ENCODE data around the gene BMP7. TPM values are rescaled to one million over a fixed set of nuclear protein-coding genes. Genes with fewer than 3 reads are reported as not detected.

BMP7 gene
- total and polyA plus RNA-seq, 8 donors: 0.67 to 22.4 (median 16.2) TPM

DNA sequence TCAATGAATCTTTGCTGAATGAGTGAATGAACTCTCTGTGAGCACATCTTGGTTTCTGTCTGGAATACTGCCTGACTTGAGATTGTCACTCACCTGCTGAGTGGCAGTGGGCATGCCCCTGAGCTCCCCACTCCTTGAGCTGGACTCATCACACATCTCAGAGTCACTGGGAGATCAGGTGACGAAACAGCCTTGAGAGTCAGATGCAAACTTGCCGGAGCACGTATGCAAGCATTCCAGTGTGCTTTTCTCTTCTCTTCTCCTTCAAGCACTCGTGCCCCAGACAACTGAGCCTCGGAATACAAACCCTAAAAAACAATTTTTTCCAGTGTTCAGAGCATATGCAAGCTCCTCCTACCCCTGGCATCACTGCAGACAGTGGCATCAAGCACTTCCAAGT, 9.4 kb upstream of the BMP7 start:
- ATAC-seq: no peak
- Histone ChIP-seq H3K27me3 (peaks cover 0 to 51% of the 10 kb centered on the region in 2 donors), H3K4me3 (no peak overlapping the region), H3K4me1 (no peaks in the 10 kb centered on the region), H3K27ac (no peak overlapping the region), H3K36me3 (no peaks in the 10 kb centered on the region), H3K9me3 (no peaks in the 10 kb centered on the region)
- TF ChIP-seq, protein P1, sequence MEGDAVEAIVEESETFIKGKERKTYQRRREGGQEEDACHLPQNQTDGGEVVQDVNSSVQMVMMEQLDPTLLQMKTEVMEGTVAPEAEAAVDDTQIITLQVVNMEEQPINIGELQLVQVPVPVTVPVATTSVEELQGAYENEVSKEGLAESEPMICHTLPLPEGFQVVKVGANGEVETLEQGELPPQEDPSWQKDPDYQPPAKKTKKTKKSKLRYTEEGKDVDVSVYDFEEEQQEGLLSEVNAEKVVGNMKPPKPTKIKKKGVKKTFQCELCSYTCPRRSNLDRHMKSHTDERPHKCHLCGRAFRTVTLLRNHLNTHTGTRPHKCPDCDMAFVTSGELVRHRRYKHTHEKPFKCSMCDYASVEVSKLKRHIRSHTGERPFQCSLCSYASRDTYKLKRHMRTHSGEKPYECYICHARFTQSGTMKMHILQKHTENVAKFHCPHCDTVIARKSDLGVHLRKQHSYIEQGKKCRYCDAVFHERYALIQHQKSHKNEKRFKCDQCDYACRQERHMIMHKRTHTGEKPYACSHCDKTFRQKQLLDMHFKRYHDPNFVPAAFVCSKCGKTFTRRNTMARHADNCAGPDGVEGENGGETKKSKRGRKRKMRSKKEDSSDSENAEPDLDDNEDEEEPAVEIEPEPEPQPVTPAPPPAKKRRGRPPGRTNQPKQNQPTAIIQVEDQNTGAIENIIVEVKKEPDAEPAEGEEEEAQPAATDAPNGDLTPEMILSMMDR (IDR thresholded peaks at IDR 0.05): no peak
- intact Hi-C loops (cut with DNase I): no loop called here
- DNase-seq: no peak

DNA sequence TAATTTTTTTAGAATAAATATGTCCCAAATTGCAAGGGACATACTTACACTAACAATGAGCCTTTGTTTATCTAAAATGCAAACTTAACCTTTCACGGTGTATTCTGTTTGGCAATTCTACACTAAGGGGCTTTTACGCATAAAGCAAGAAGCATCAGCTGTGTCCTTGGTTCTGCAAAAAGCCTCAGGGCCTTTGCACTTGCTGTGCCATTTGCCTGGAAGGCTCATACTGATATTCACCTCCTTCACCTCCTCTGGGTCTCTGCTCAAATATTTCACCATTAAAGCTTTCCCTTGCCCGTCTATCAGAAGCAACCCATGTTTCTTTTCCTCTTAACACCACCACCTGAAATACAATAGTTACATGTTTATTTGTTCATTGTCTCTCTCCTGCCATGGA, 8.9 kb upstream of the BMP7 start:
- no peak overlapping the region for H3K27ac ChIP-seq
- TF ChIP-seq, protein P1 (IDR thresholded peaks at IDR 0.05): no peak
- peaks cover 0 to 51% of the 10 kb centered on the region in 2 donors for H3K27me3 ChIP-seq
- no peak for ATAC-seq
- intact Hi-C loops (cut with DNase I): no loop called here
- no peak for DNase-seq
- H3K4me3 ChIP-seq: no peak overlapping the region
- no peaks in the 10 kb centered on the region for H3K9me3 ChIP-seq
- H3K4me1 ChIP-seq: no peaks in the 10 kb centered on the region
- no peaks in the 10 kb centered on the region for H3K36me3 ChIP-seq

DNA sequence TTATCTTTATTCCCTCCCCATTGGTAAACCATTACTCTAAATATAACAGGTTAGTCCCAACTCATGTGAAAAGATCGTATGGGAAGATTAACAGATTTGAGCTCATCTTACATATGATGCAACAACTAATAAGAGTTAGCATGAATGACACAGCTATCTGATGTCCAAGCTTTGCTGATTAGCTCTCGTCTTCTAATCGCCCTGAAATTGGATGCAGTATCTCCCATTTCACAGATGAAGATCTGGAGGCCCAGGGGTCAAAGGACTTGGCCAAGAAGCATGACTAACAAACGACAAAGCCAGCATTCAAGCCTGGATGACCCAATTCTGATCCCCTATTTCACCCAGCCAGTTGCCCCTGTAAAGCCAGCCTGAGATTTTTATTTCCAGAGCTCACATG, 8.4 kb upstream of the BMP7 start:
- no peaks in the 10 kb centered on the region for H3K9me3 ChIP-seq
- H3K27ac ChIP-seq: no peak overlapping the region
- peaks cover 0 to 51% of the 10 kb centered on the region in 2 donors for H3K27me3 ChIP-seq
- no peaks in the 10 kb centered on the region for H3K36me3 ChIP-seq
- ATAC-seq (no peak), DNase-seq (no peak)
- H3K4me1 ChIP-seq: no peaks in the 10 kb centered on the region
- intact Hi-C loops (cut with DNase I): no loop called here
- TF ChIP-seq, protein P1 (IDR thresholded peaks at IDR 0.05): no peak
- H3K4me3 ChIP-seq: no peak overlapping the region

DNA sequence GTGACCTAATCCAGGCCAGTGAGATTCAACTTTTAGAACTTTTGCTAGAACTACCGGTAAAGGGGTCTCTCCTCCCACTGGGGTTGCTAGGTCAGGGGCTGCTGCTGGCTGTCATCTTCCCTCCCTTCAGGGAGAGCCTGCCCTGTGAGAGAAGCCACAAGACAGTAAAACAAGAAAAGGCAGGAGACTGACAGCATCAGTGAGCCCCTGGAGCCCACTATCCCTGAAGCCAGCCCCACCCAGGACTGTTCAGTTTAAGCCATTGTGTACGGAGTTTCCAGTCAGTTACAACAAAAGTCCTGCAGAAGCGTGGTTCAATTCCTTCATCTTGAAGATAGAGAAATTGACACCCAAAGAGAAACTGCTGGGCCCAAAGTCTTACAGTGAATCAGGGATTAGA, 7.9 kb upstream of the BMP7 start:
- intact Hi-C loops (cut with DNase I): no loop called here
- TF ChIP-seq, protein P1 (IDR thresholded peaks at IDR 0.05): no peak
- Histone ChIP-seq H3K27me3 (peaks cover 0 to 51% of the 10 kb centered on the region in 2 donors), H3K9me3 (no peaks in the 10 kb centered on the region), H3K4me3 (no peak overlapping the region), H3K27ac (no peak overlapping the region), H3K4me1 (no peaks in the 10 kb centered on the region), H3K36me3 (no peaks in the 10 kb centered on the region)
- ATAC-seq: no peak
- DNase-seq: no peak

DNA sequence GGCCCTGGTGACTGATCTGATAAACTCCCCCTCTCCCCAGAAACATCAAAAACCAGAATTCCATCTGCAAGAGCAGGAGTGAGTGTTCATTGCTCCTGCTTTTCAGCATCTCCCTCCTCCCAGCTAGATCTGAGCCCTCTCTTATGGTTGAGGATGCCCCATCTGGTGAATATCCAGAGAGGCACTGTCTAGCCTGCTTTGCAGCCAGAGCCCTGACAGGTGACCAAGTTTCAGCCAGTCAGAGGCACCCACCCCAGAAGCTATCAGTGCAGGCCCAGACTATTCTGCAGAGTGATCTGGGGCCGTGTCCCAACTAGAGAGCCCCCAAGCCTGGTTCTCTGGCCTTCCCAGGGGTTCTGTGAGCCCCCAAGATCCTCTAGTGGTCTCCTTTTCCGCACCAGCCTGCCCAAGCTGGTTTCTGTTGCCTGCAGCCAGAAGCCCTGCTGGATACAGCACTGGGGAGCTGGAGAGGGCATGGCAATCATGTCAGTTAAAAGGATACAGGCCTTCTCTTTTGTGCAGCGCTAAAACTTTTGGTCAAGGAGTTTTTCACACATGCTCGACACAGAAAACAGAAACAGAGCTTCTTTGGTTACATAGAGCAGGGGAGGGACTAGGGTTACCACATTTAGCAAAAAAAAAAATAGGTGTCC, 6.6 kb upstream of the BMP7 start:
- Histone ChIP-seq H3K27ac (no peak overlapping the region), H3K27me3 (peaks cover 5 to 55% of the 10 kb centered on the region in 2 donors), H3K9me3 (no peaks in the 10 kb centered on the region), H3K4me3 (no peak overlapping the region), H3K4me1 (no peaks in the 10 kb centered on the region), H3K36me3 (no peaks in the 10 kb centered on the region)
- no peak for DNase-seq
- TF ChIP-seq, protein P1 (IDR thresholded peaks at IDR 0.05): no peak
- intact Hi-C loops (cut with DNase I): no loop called here
- no peak for ATAC-seq

Measured in left lung (tissue), 10 donors.